Measurements from ENCODE around the gene GGTLC2.

Gene GGTLC2

GRCh38 chr22:22657712-22658111 lies 13.3 kb downstream of the GGTLC2 start:
- Histone ChIP-seq H3K4me3 (ENCODE audit: low read depth in 1 of 2, low read length in 2 of 2) (no peak overlapping the region), H3K9ac (ENCODE audit: low read depth, low read length) (no peak overlapping the region), H2AFZ (ENCODE audit: low read depth, low read length) (no peak overlapping the region), H3K79me2 (ENCODE audit: insufficient read depth, low read length) (no peaks in the 10 kb centered on the region), H3K9me3 (ENCODE audit: insufficient read depth, low read length, severe bottlenecking) (no peaks in the 10 kb centered on the region), H3K27me3 (ENCODE audit: insufficient read depth, low read length, poor library complexity) (no peaks in the 10 kb centered on the region), H3K27ac (ENCODE audit: low read length) (no peak overlapping the region), H3K4me1 (ENCODE audit: insufficient read depth, low read length) (peaks cover 33% of the 10 kb centered on the region), H4K20me1 (ENCODE audit: insufficient read depth, low read length) (no peaks in the 10 kb centered on the region), H3K4me2 (ENCODE audit: insufficient read depth, low read length) (no peak overlapping the region), H3K36me3 (ENCODE audit: insufficient read depth, low read length) (no peaks in the 10 kb centered on the region)
- DNase-seq (no peak), ATAC-seq (ENCODE audit: insufficient read depth, low read depth) (no peak)
- TF ChIP-seq CTCF (IDR thresholded peaks at IDR 0.05; ENCODE audit: borderline replicate concordance, extremely low read depth, low read length, poor library complexity, severe bottlenecking) = no peak
- no peak for TF ChIP-seq EZH2 (IDR thresholded peaks at IDR 0.05; ENCODE audit: borderline replicate concordance, low read depth, low read length, severe bottlenecking)

DNA sequence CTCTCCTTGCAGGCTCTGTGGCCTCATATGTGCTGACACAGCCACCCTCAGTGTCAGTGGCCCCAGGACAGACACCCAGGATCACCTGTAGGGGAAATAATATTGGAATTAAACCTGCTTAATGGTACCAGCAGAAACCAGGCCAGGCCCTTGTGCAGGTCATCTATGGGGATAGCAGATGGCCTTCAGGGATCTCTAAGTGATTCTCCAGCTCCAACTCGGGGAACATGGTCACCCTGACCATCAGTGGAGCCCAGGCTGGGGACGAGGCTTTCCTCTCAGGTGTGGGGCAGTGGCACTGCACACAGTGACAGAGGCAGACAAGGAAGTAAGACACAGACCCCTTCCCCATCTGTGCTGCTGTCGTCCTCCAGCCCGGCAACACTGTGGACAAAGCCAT lies 16.9 kb downstream of the GGTLC2 start:
- H3K9ac ChIP-seq (ENCODE audit: low read depth, low read length) = no peak overlapping the region
- H4K20me1 ChIP-seq (ENCODE audit: insufficient read depth, low read length) = no peaks in the 10 kb centered on the region
- H3K4me3 ChIP-seq (ENCODE audit: low read depth in 1 of 2, low read length in 2 of 2) = no peak overlapping the region
- H3K9me3 ChIP-seq (ENCODE audit: insufficient read depth, low read length, severe bottlenecking) = no peaks in the 10 kb centered on the region
- no peaks in the 10 kb centered on the region for H3K27me3 ChIP-seq (ENCODE audit: insufficient read depth, low read length, poor library complexity)
- peaks cover 26% of the 10 kb centered on the region for H3K4me1 ChIP-seq (ENCODE audit: insufficient read depth, low read length)
- H3K79me2 ChIP-seq (ENCODE audit: insufficient read depth, low read length) = no peaks in the 10 kb centered on the region
- H3K27ac ChIP-seq (ENCODE audit: low read length) = no peak overlapping the region
- no peak overlapping the region for H2AFZ ChIP-seq (ENCODE audit: low read depth, low read length)
- no peaks in the 10 kb centered on the region for H3K36me3 ChIP-seq (ENCODE audit: insufficient read depth, low read length)
- DNase-seq (no peak), ATAC-seq (ENCODE audit: insufficient read depth, low read depth) (no peak)
- TF ChIP-seq CTCF (IDR thresholded peaks at IDR 0.05; ENCODE audit: borderline replicate concordance, extremely low read depth, low read length, poor library complexity, severe bottlenecking) (no peak), EZH2 (IDR thresholded peaks at IDR 0.05; ENCODE audit: borderline replicate concordance, low read depth, low read length, severe bottlenecking) (no peak)
- H3K4me2 ChIP-seq (ENCODE audit: insufficient read depth, low read length) = no peak overlapping the region

DNA sequence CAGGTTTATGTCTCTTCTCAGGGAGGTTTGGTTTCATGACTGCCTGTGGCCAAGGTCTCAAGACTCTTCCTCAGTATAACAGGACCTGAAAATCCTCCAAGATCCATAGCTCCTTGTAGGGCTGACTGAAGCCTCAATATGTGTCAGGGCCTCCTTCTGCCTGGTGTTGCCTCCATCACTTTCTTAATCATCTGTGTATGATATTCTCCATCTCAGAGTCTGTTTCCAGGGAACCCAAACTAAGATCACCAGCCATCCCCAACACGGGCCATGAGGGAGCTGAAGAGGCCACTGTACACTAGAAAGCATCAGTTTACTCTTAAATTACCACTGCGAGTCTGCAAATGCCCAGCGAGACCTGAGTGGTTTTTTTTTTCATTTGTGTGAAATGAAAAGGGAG lies 17.7 kb downstream of the GGTLC2 start:
- ATAC-seq (ENCODE audit: insufficient read depth, low read depth) (no peak), DNase-seq (no peak)
- H3K36me3 ChIP-seq (ENCODE audit: insufficient read depth, low read length) = no peaks in the 10 kb centered on the region
- no peaks in the 10 kb centered on the region for H3K9me3 ChIP-seq (ENCODE audit: insufficient read depth, low read length, severe bottlenecking)
- H3K27me3 ChIP-seq (ENCODE audit: insufficient read depth, low read length, poor library complexity) = no peaks in the 10 kb centered on the region
- no peak overlapping the region for H3K4me3 ChIP-seq (ENCODE audit: low read depth in 1 of 2, low read length in 2 of 2)
- no peaks in the 10 kb centered on the region for H3K79me2 ChIP-seq (ENCODE audit: insufficient read depth, low read length)
- TF ChIP-seq EZH2 (IDR thresholded peaks at IDR 0.05; ENCODE audit: borderline replicate concordance, low read depth, low read length, severe bottlenecking) (no peak), CTCF (IDR thresholded peaks at IDR 0.05; ENCODE audit: borderline replicate concordance, extremely low read depth, low read length, poor library complexity, severe bottlenecking) (no peak)
- H3K4me2 ChIP-seq (ENCODE audit: insufficient read depth, low read length) = no peak overlapping the region
- no peaks in the 10 kb centered on the region for H4K20me1 ChIP-seq (ENCODE audit: insufficient read depth, low read length)
- no peak overlapping the region for H2AFZ ChIP-seq (ENCODE audit: low read depth, low read length)
- H3K27ac ChIP-seq (ENCODE audit: low read length) = no peak overlapping the region
- H3K4me1 ChIP-seq (ENCODE audit: insufficient read depth, low read length) = peaks cover 26% of the 10 kb centered on the region
- no peak overlapping the region for H3K9ac ChIP-seq (ENCODE audit: low read depth, low read length)

Data from DND-41 (cell line).